Body of pancreas (tissue), 4 donors: ENCODE measurements around the gene EEFSEC. TPM values are rescaled to one million over a fixed set of nuclear protein-coding genes. Genes with fewer than 3 reads are reported as not detected.

ENCODE experiments used
- ATAC-seq: fragments of 150-250 bp; one replicate; pipeline ENCODE4 v1.9.1; 2016
- DNase-seq, 4 donors: peaks; one replicate each; pipeline ENCODE4 v3.0.0-alpha.2; 2019
- H3K27ac ChIP-seq, 4 donors: fragments of 200-600 bp; sonication (generic); 1 replicate in 3 of 4; 2 replicates in 1 of 4; pipeline versions ENCODE4 v1.5.1 to v1.6.1; 2016 to 2019; ENCODE audit warnings: mild to moderate bottlenecking in 1 of 4, mixed read lengths in 1 of 4, moderate library complexity in 1 of 4
- H3K27me3 ChIP-seq, 2 donors: fragments of 200-600 bp; sonication (generic); one replicate each; pipeline ENCODE4 v1.6.0; 2016; ENCODE audit warnings: mild to moderate bottlenecking in 1 of 2
- H3K36me3 ChIP-seq, 2 donors: fragments of 200-600 bp; sonication (generic); replicated peaks in 1 of 2; 2 replicates each; pipeline ENCODE4 v1.5.1; 2016; ENCODE audit warnings: low read depth in 2 of 2; ENCODE audit not compliant: insufficient read depth in 1 of 2
- H3K4me1 ChIP-seq: fragments of 200-600 bp; sonication (generic); one replicate; pipeline ENCODE4 v1.6.0; 2016
- H3K4me3 ChIP-seq, 2 donors: fragments of 200-600 bp; sonication (generic); 1 replicate in 1 of 2; 2 replicates in 1 of 2; pipeline ENCODE4 v1.5.1; 2016 to 2019
- H3K9me3 ChIP-seq, 3 donors: fragments of 200-600 bp; sonication (generic); 1 replicate in 2 of 3; 2 replicates in 1 of 3; pipeline ENCODE4 v1.5.1; 2016
- POLR2A ChIP-seq, 3 donors: fragments of 450-650 bp; IDR thresholded peaks; one replicate each; pipeline ENCODE4 v1.6.1; 2016; ENCODE audit warnings: antibody characterized with exemption in 3 of 3, mild to moderate bottlenecking in 2 of 3
- WGBS, 2 donors: methylation state at CpG; one replicate each; pipeline ENCODE4 v1.1.5; 2017; 5-methylcytosine and 5-hydroxymethylcytosine counted together
- intact Hi-C: fragments of 100-400 bp; cut with DNase I; formaldehyde crosslinking; loops from one replicate; pipeline ENCODE4 v1.15.1; 2023
- total RNA-seq, 2 donors: library from RNA; depleted of rRNA; stranded (reverse); fragments of >200 nt; gene quantifications; one replicate each; pipeline ENCODE4 v1.1.0, GENCODE V29; 2016
- TF ChIP-seq, protein P1 (sequence below), 7 experiments: fragments of 450-650 bp in 4 of 7; fragments of 200-600 bp in 3 of 7; sonication (generic) in 3 of 7; IDR thresholded peaks; one replicate each; pipeline ENCODE4 v1.5.1; 2016 to 2019; ENCODE audit warnings: antibody characterized with exemption in 7 of 7

EEFSEC gene
- total RNA-seq, 2 donors from 2014 or later, result 8.6 to 33.0 TPM

GRCh38 chr3:128322030-128323022 lies 169.0 kb downstream of the EEFSEC start:
- Histone ChIP-seq H3K27me3 (no peaks in the 10 kb centered on the region), H3K4me3 (no peak overlapping the region), H3K27ac (peak overlapping the region; percentile 75 to 88 (median 85)), H3K36me3 (no peaks in the 10 kb centered on the region), H3K9me3 (no peaks in the 10 kb centered on the region), H3K4me1 (peaks cover 81% of the 10 kb centered on the region)
- 59 to 64% methylated on average over 9 to 14 of the region's 14 CpGs for WGBS, 2 donors
- DNase-seq, result peak; percentile 74 to 80 (median 79)
- TF ChIP-seq, protein P1, sequence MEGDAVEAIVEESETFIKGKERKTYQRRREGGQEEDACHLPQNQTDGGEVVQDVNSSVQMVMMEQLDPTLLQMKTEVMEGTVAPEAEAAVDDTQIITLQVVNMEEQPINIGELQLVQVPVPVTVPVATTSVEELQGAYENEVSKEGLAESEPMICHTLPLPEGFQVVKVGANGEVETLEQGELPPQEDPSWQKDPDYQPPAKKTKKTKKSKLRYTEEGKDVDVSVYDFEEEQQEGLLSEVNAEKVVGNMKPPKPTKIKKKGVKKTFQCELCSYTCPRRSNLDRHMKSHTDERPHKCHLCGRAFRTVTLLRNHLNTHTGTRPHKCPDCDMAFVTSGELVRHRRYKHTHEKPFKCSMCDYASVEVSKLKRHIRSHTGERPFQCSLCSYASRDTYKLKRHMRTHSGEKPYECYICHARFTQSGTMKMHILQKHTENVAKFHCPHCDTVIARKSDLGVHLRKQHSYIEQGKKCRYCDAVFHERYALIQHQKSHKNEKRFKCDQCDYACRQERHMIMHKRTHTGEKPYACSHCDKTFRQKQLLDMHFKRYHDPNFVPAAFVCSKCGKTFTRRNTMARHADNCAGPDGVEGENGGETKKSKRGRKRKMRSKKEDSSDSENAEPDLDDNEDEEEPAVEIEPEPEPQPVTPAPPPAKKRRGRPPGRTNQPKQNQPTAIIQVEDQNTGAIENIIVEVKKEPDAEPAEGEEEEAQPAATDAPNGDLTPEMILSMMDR (IDR thresholded peaks at IDR 0.05), result peak; percentile 6 to 66 (median 59)
- TF ChIP-seq POLR2A (IDR thresholded peaks at IDR 0.05), result no peak
- ATAC-seq, result peak; percentile 31
- intact Hi-C loops, result no loop called here

DNA sequence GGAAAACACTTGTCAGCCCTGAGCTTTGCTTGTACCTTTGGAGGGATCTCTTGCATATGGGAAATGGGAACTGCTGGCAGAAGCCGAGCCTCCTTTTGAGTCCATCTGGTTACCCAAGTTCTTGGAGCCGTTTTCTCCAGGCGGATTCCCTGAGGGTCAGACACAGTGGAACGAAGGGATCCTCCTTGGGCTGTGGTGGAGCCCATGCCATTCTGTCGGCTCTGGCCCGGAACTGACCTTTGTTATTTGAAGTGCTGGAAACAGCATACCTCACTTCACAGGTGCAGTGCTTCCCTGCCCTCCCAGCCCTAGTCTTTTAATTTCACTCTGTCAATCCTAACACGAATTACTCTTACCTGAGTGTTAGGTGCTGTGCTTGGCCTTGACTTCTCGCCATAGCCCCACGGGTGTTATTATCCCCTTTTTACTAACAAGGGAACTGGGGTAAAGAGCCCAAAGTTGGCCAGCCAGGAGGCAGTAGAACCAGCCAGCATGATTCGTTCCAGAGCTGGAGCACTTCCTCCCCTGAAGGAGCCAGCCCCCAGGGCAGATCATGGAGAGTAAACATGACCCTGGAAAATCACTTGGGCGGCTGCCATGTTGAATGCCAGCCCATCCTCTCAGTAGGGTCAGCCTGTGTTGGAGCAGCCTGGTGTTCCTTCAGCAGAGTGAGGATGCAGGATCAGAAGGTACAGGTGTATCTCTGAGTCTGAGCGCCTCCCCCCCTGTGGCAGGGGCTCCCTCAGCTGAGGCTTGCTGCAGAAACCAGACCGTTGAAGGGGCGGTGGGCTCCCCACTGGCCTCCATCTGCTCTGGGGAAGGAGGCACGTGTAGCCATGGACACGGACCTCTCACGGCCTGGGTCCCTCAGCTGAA lies 170.2 kb downstream of the EEFSEC start:
- H3K27me3 ChIP-seq, result no peaks in the 10 kb centered on the region
- H3K4me1 ChIP-seq, result peaks cover 70% of the 10 kb centered on the region
- WGBS, 2 donors, result 26 to 38% methylated on average over 12 to 17 of the region's 17 CpGs
- H3K9me3 ChIP-seq, result no peaks in the 10 kb centered on the region
- H3K27ac ChIP-seq, result peak overlapping the region; percentile 75 to 88 (median 85)
- TF ChIP-seq, protein P1 (IDR thresholded peaks at IDR 0.05), result peak in 3 of 7 experiments; percentile 18 to 29 (median 22)
- TF ChIP-seq POLR2A (IDR thresholded peaks at IDR 0.05), result peak in 2 of 3 donors; percentile 46 to 52
- ATAC-seq, result peak; percentile 77
- no peaks in the 10 kb centered on the region for H3K36me3 ChIP-seq
- peak; percentile 85 to 92 (median 90) for DNase-seq
- intact Hi-C loops, result no loop called here
- H3K4me3 ChIP-seq, result no peak overlapping the region

GRCh38 chr3:128324911-128325592 lies 171.8 kb downstream of the EEFSEC start:
- WGBS, 2 donors, result 54 to 58% methylated on average over 8 of the region's 8 CpGs
- ATAC-seq (no peak), DNase-seq (peak in 1 of 4 donors; percentile 10)
- H3K4me3 ChIP-seq, result no peak overlapping the region
- intact Hi-C loops, result no loop called here
- H3K27me3 ChIP-seq, result no peaks in the 10 kb centered on the region
- H3K9me3 ChIP-seq, result no peaks in the 10 kb centered on the region
- H3K4me1 ChIP-seq, result peaks cover 54% of the 10 kb centered on the region
- H3K27ac ChIP-seq, result peak overlapping the region in 2 of 4 donors; percentile 84 to 86
- TF ChIP-seq POLR2A (IDR thresholded peaks at IDR 0.05), result no peak
- TF ChIP-seq, protein P1 (IDR thresholded peaks at IDR 0.05), result no peak
- no peaks in the 10 kb centered on the region for H3K36me3 ChIP-seq

DNA sequence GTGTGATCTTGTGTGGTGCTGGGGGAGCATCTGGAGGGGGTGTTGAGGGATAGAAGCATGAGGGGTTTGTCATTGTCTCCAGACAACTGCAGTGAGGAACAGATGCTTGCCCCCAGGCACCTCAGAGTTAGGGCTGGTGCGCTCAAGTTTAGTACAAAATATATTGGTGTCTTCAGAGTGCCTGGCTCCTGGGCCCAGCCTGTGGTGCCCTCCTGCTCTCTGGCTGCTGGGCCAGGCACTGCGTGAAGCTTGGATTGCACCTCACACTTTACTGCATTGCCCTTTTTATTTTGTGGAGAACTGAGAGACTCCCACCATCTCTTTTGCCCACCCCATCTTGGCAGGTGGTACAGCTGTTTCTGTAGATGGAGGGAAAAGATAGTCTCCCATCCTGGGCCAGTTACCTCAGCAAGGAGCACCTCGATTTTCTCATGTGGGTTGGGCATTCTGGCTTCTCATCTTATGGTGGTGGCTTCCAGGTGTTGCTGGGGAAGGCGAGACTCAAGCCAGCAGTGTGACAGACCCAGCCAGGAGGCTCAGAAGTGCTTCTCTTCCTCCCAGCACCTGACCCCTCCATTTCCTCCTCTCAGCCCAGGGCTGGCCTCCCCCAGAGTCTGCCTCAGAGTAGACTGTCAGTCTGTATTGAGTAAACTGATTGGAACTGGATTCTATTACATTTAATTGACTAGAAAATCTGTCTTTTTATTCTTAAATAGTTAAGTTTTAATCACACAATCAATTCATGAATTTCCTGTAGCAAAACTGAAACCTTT lies 173.0 kb downstream of the EEFSEC start:
- intact Hi-C loops, result no loop called here
- ATAC-seq, result no peak

More for the DNA sequence above, 173.0 kb downstream of the EEFSEC start:
- no peaks in the 10 kb centered on the region for H3K27me3 ChIP-seq
- H3K4me1 ChIP-seq, result peaks cover 42% of the 10 kb centered on the region
- H3K36me3 ChIP-seq, result no peaks in the 10 kb centered on the region
- WGBS, 2 donors, result 81 to 83% methylated on average over 4 of the region's 4 CpGs
- TF ChIP-seq, protein P1 (IDR thresholded peaks at IDR 0.05), result no peak
- TF ChIP-seq POLR2A (IDR thresholded peaks at IDR 0.05), result no peak
- H3K27ac ChIP-seq, result no peak overlapping the region
- peak in 1 of 4 donors; percentile 9 for DNase-seq
- H3K9me3 ChIP-seq, result no peaks in the 10 kb centered on the region
- H3K4me3 ChIP-seq, result no peak overlapping the region
